Left colon (tissue), 2 donors: Measurements from ENCODE around the gene CTSE. TPM values are rescaled to one million over a fixed set of nuclear protein-coding genes. Genes with fewer than 3 reads are reported as not detected.
"Not testable (repeated sequence)": the region's sequence is repeated elsewhere in the genome, so short reads cannot be mapped to it uniquely, and the experiment has no call there.

ENCODE experiments used
- ATAC-seq: fragments of 200-7000 bp; cut with Tn5 transposase; one replicate; pipeline ENCODE4 v1.9.1; 2020; ENCODE audit warnings: mild to moderate bottlenecking, moderate library complexity
- DNase-seq, 2 donors: peaks; one replicate each; pipeline ENCODE4 v3.0.0-alpha.2; 2020
- intact Hi-C, 2 donors: fragments of 100-400 bp; cut with DNase I in 1 of 2; cut with micrococcal nuclease in 1 of 2; formaldehyde crosslinking; loops; one replicate each; pipeline versions ENCODE4 v1.11.2 to v1.14.0; 2022; cut with DNase I, micrococcal nuclease
- total RNA-seq, 2 donors: library from RNA; stranded (reverse); fragmentation: NEBNext Ultra II Directional; extraction: Animal tissue kit (Norgen Biotek cat#: 25700); gene quantifications; one replicate each; pipeline ENCODE4 v1.2.1, GENCODE V29; 2021
- donor health status: DM: no; HTN: no; CAD: no.
- donor health status: DM: yes; HTN: yes; CAD: no.

CTSE gene
- total RNA-seq, 2 donors from 2014 or later = 20.7 to 57.4 TPM

DNA sequence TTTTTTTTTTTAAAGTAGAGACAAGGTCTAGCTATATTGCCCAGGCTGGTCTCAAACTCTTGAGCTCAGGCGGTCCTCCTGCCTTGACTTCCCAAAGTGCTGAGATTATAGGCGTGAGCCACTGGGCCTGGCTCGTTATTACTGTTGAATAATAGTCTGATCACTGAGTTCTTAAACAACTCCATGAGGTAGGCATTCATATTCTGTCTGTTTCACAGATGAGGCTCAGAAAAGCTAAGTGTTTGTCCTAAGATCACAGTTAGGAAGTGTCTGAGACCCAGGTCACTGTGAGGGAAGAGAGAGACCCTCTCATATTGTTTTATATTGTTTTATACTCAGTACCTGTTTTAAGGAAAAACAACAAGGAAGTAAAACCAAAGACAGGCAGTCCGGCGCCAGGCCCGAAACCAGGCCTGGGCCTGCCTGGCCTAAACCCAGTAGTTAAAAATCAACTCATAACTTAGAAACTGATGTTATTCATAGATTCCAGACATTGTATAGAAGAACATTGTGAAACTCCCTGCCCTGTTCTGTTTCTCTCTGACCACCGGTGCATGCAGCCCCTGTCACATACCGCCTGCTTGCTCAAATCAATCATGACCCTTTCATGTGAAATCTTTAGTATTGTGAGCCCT lies 28.7 kb upstream of the CTSE start:
- ATAC-seq, intact Hi-C loops: not testable (repeated sequence)

DNA sequence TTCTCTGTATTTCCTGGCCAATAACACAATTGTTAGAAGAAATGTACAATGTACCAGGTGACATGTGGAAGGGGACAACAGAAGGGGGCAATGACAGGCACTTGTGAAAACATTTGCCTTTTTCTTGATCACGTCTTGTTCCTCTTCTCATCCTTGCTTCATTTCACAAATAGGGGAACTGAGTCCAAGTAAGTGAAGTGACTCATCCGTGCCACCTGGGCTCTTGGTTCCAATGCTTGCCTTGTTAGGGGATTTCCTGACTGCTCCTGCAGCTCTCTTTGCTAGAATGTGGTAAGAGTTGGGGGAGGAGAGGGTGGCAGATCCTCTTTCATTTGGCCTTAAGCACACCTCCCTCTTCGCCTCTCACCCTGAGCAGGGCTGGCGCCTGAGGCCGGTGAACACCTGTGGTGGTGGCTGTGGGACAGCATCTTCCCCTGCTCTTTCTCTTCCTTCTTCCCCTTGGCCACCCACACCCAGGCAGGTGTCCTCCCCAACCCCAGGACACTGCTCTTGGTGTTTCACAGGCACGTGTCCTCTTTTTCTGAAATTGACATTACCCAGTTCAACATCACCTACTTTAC lies 27.1 kb upstream of the CTSE start:
- DNase-seq (peak; percentile 32 to 60), ATAC-seq (peak; percentile 11)
- intact Hi-C loops = no loop called here

More for the DNA sequence above, 28.7 kb upstream of the CTSE start:
- not testable (repeated sequence) for DNase-seq

DNA sequence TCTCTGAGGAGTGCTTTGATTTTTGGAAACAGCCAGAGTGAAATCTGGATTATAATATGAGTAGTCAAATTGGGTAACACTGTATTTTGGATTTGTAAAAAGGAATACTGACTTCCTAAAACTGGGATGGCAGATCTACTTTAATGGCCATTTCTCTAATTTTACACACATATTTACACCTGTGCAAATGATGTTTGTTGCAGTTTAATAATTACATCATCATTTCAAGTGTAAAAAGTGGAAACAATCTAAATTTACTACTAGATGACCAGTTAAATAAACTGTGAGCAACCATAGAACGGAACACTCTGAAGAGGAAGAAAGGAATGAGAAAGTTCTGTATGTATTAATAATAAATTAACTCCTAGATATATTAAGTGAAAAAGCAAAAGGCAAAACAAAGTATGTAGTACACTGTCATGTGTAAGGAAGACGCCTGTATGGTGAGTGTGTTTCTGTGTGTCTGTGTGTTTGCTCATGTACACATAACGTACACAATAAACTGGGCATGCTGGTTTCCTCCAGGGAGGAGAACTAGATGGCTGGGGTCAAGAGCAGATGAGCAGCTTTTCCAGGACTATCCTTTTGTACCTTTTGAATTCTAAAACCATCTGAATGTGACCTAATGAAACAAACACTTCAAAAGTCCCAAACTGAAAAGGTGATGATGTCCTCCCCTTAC lies 26.4 kb upstream of the CTSE start:
- ATAC-seq = peak; percentile 47
- intact Hi-C loops = no loop called here
- DNase-seq = no peak

DNA sequence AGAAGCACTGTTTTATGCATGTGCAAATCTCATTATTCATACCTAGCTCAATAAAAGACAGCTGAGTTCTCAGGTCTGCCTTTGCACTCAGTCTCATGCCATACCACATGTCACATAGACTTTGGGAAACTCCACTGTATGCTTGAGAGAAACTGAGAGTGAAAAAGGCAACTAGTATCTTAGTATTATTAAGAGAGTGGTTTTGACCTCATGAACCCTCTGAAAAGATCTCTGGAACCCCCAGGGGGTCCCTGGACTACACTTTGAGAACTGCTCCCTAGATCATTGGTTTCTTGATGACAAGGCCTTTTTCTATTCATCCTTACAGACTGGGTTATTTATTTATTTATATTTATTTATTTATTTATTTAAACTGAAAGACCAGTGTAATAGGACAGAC lies 25.6 kb upstream of the CTSE start:
- intact Hi-C loops = no loop called here
- DNase-seq (no peak), ATAC-seq (no peak)

- intact Hi-C loops = no loop called here
- DNase-seq (peak; percentile 76 to 86), ATAC-seq (peak; percentile 100)
These were observed 24.9 kb upstream of the CTSE start for GRCh38 chr1:206048582-206048981.

- intact Hi-C loops = no loop called here
- DNase-seq = no peak
- ATAC-seq = no peak
These were observed 23.6 kb upstream of the CTSE start for GRCh38 chr1:206047271-206047670.

- DNase-seq (no peak), ATAC-seq (no peak)
- intact Hi-C loops = no loop called here
These were observed 17.9 kb upstream of the CTSE start for GRCh38 chr1:206041640-206042039.

DNA sequence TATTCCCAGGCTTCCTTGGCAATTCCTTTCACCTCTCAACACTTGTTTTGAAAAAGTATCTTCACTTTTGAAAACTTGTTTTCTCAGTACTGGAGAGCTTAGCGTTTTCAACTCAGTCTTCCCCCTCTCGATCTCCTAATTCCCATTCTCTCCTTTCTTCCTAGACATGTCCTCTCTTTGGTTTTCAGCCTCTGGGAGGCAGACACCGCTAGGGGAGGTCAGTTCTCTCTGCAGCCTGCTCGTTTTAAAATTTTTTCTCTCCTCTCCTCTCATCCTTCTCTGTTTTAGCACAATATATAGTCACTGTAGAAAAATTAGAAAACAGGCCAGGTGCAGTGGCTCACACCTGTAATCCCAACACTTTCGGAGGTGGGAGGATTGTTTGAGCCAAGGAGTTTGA lies 16.6 kb upstream of the CTSE start:
- ATAC-seq = no peak
- intact Hi-C loops = no loop called here
- no peak for DNase-seq

GRCh38 chr1:206039046-206039973 lies 15.6 kb upstream of the CTSE start:
- intact Hi-C loops = no loop called here
- DNase-seq = no peak

GRCh38 chr1:206037581-206037980 lies 13.9 kb upstream of the CTSE start:
- intact Hi-C loops = no loop called here
- ATAC-seq = no peak
- DNase-seq = no peak

More at GRCh38 chr1:206039046-206039973, 15.6 kb upstream of the CTSE start:
- ATAC-seq = no peak

GRCh38 chr1:206036663-206037455 lies 13.2 kb upstream of the CTSE start:
- intact Hi-C loops = no loop called here
- ATAC-seq (no peak), DNase-seq (no peak)

DNA sequence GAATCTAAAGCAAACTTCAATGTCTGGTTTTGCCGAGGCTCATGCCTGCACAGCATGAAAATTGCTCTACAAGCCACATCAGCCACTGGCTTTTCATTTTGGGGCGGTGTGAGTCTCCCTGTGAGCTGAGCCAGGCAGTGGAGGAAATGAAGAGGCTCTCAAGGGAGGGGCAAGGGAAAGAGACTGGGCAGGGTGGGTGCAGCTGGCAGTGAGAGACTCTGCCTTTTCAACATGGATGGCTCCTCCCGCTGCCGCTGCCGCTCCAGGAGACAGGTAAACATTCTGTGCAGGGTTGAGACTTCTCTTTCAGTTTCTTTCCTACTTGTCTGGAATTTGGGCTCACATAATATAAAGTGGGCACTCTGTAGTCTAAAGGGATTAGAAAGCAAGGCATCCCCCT lies 11.3 kb upstream of the CTSE start:
- intact Hi-C loops = no loop called here
- DNase-seq (peak in 1 of 2 donors; percentile 49), ATAC-seq (peak; percentile 81)

DNA sequence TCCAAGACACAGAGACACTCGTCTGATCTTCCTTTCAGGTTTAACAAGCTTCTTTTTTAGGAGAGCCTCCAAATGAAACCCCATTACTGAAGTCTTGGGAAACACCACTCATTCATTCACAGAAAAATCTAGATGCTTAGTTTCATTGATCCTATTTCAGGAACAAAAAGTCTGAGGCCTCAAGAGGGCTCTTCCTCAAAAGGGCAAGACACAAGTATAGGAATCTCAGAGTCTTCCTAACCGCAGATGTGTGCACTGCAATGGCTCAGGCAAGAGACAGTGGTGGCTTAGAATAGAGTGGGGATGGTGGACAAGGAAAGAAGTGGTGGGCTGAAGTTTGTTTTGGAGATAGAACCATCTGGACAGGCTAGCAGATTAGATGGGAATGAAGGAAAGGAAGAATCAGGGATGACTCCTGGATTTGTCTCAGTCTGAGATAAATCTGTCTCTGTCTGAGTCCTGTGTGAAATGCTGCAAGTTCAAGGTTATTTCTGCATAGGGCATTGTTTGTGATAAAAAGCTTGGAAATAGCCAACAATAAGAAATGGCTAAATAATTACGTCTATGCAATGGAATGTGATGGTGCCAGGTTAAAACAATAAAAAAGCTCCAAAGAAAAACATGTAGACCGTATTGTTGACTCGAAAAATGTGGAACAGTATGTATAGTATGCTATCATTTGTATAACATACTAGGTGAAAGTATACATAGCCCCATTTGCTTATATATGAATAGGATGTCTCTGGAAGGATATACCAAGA lies 8.9 kb upstream of the CTSE start:
- no peak for ATAC-seq
- no peak for DNase-seq
- intact Hi-C loops = no loop called here

DNA sequence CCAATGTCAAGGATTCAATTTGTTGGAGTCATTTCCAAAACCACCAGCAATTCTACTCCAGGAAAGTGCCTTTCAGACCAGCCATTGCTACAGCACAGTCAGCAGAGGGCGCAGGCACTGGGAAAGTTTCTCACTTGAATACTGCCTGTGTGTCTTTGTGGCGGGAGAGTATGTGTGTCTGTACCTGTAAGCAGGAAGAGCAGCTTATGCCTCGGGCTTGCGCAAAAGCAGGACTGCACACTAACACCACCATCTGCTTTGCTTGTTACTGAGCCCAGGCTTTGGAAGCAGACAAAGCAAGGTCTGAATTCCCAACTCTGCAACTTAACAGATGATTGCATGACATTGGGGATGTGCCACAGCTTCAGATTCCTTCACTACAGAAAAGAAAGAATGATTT lies 7.0 kb upstream of the CTSE start:
- peak; percentile 97 for ATAC-seq
- intact Hi-C loops = no loop called here

GRCh38 chr1:206030191-206030590 lies 6.5 kb upstream of the CTSE start:
- ATAC-seq (no peak), DNase-seq (no peak)
- intact Hi-C loops = no loop called here

More for the DNA sequence above, 7.0 kb upstream of the CTSE start:
- peak; percentile 78 for DNase-seq

DNA sequence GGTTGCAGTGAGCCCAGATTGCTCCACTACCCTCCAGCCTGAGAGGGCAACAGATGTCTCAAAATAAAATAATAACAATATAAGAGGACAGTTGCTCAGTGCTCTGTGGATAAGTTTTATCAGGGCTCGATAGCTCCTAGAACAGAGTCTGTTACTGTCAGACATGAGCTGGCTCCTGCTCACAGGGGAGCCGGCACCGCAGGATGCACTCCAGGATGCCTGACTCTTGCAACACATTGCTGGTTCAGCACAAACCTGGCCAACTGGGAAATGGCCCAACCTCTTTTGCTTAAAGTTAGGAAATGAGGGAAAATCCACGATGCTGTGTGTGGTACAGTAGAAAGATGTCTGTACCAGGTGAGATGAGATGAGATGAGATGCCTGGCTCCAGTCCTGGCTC lies 5.8 kb upstream of the CTSE start:
- ATAC-seq (no peak), DNase-seq (no peak)
- intact Hi-C loops = loop anchor here in 1 of 2 donors (10.0 kb wide), 1 partner anchor 75 kb away; no protein-coding TSS in a partner anchor

DNA sequence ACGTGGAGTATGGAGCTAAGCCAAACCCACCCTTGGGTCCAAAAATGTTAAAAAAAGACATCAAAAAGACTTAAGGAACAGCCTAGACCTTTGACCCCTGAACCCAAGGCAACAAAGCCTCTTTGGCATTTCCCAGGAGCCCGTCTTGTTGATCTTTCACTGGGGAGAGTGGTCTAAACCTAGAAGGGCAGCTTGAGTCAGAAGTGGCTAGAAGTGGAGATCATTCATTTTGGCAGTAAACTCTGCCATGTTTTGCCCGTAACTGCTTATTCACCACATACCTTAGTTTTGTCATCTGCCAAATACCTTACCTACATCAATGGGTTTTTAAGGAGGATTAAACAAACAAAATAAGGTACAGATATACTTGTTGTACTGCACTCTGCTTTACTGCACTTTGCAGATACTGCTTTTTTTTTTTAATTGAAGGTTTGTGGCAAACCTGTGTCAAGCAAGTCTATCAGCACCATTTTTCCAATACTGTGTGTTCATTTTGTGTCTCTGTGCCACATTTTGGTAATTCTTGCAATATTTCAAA lies 1.7 kb upstream of the CTSE start:
- DNase-seq (no peak), ATAC-seq (no peak)
- intact Hi-C loops = loop anchor here in 1 of 2 donors (10.0 kb wide), 1 partner anchor 79 kb away; no protein-coding TSS in a partner anchor
